ENCODE measurements around the gene TRH.

Gene TRH

GRCh38 chr3:129942296-129942695, 32.2 kb upstream of the TRH start:
- Histone ChIP-seq H2AFZ (ENCODE audit: low read length) (no peak overlapping the region), H3K79me2 (ENCODE audit: insufficient read depth, low read length) (no peaks in the 10 kb centered on the region), H3K27me3 (ENCODE audit: insufficient read depth, low read length) (peaks cover 8% of the 10 kb centered on the region; the same call in 1 of the 2 replicates), H3K4me1 (ENCODE audit: insufficient read depth, low read length, severe bottlenecking) (no peaks in the 10 kb centered on the region), H3K4me3 (ENCODE audit: low read depth, low read length, poor library complexity, severe bottlenecking) (no peak overlapping the region), H3F3A (ENCODE audit: insufficient read depth, low read length) (no peaks in the 10 kb centered on the region), H3K36me3 (ENCODE audit: insufficient read depth, low read length) (no peaks in the 10 kb centered on the region), H3K9me3 (ENCODE audit: low read length) (no peaks in the 10 kb centered on the region), H3K27ac (ENCODE audit: low read depth, low read length, poor library complexity, severe bottlenecking) (no peak overlapping the region), H3K4me2 (ENCODE audit: low read length) (no peak overlapping the region), H3K9me2 (ENCODE audit: low read depth, low read length) (no peaks in the 10 kb centered on the region), H4K20me1 (ENCODE audit: insufficient read depth, low read length) (no peaks in the 10 kb centered on the region), H3K9ac (ENCODE audit: low read length) (no peak overlapping the region)
- no peak for TF ChIP-seq EZH2 (IDR thresholded peaks at IDR 0.05; ENCODE audit: borderline replicate concordance, low read length)
- TF ChIP-seq, protein P1, sequence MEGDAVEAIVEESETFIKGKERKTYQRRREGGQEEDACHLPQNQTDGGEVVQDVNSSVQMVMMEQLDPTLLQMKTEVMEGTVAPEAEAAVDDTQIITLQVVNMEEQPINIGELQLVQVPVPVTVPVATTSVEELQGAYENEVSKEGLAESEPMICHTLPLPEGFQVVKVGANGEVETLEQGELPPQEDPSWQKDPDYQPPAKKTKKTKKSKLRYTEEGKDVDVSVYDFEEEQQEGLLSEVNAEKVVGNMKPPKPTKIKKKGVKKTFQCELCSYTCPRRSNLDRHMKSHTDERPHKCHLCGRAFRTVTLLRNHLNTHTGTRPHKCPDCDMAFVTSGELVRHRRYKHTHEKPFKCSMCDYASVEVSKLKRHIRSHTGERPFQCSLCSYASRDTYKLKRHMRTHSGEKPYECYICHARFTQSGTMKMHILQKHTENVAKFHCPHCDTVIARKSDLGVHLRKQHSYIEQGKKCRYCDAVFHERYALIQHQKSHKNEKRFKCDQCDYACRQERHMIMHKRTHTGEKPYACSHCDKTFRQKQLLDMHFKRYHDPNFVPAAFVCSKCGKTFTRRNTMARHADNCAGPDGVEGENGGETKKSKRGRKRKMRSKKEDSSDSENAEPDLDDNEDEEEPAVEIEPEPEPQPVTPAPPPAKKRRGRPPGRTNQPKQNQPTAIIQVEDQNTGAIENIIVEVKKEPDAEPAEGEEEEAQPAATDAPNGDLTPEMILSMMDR (IDR thresholded peaks at IDR 0.05; ENCODE audit: low read length): peak; percentile 95

- TF ChIP-seq EZH2 (IDR thresholded peaks at IDR 0.05; ENCODE audit: borderline replicate concordance, low read length): no peak
- TF ChIP-seq, protein P1 (IDR thresholded peaks at IDR 0.05; ENCODE audit: low read length): no peak
- Histone ChIP-seq H3K27me3 (ENCODE audit: insufficient read depth, low read length) (peaks cover 8% of the 10 kb centered on the region; the same call in 1 of the 2 replicates), H3F3A (ENCODE audit: insufficient read depth, low read length) (no peaks in the 10 kb centered on the region)
Observed at GRCh38 chr3:129943020-129943419, 31.5 kb upstream of the TRH start.

GRCh38 chr3:129944709-129945108, 29.8 kb upstream of the TRH start:
- H3K4me1 ChIP-seq (ENCODE audit: insufficient read depth, low read length, severe bottlenecking): no peaks in the 10 kb centered on the region
- no peaks in the 10 kb centered on the region for H4K20me1 ChIP-seq (ENCODE audit: insufficient read depth, low read length)
- H3F3A ChIP-seq (ENCODE audit: insufficient read depth, low read length): no peaks in the 10 kb centered on the region
- H3K9me3 ChIP-seq (ENCODE audit: low read length): no peaks in the 10 kb centered on the region
- peaks cover 8% of the 10 kb centered on the region; the same call in 1 of the 2 replicates for H3K27me3 ChIP-seq (ENCODE audit: insufficient read depth, low read length)
- no peaks in the 10 kb centered on the region for H3K79me2 ChIP-seq (ENCODE audit: insufficient read depth, low read length)
- no peaks in the 10 kb centered on the region for H3K36me3 ChIP-seq (ENCODE audit: insufficient read depth, low read length)
- H3K9ac ChIP-seq (ENCODE audit: low read length): no peak overlapping the region
- no peak overlapping the region for H3K4me2 ChIP-seq (ENCODE audit: low read length)
- no peaks in the 10 kb centered on the region for H3K9me2 ChIP-seq (ENCODE audit: low read depth, low read length)
- no peak overlapping the region for H3K27ac ChIP-seq (ENCODE audit: low read depth, low read length, poor library complexity, severe bottlenecking)
- no peak overlapping the region for H3K4me3 ChIP-seq (ENCODE audit: low read depth, low read length, poor library complexity, severe bottlenecking)
- H2AFZ ChIP-seq (ENCODE audit: low read length): no peak overlapping the region
- no peak for TF ChIP-seq EZH2 (IDR thresholded peaks at IDR 0.05; ENCODE audit: borderline replicate concordance, low read length)
- TF ChIP-seq, protein P1 (IDR thresholded peaks at IDR 0.05; ENCODE audit: low read length): no peak

More at GRCh38 chr3:129943020-129943419, 31.5 kb upstream of the TRH start:
- no peaks in the 10 kb centered on the region for H3K36me3 ChIP-seq (ENCODE audit: insufficient read depth, low read length)
- H3K9me3 ChIP-seq (ENCODE audit: low read length): no peaks in the 10 kb centered on the region
- H3K79me2 ChIP-seq (ENCODE audit: insufficient read depth, low read length): no peaks in the 10 kb centered on the region
- H3K27ac ChIP-seq (ENCODE audit: low read depth, low read length, poor library complexity, severe bottlenecking): no peak overlapping the region
- H3K9me2 ChIP-seq (ENCODE audit: low read depth, low read length): no peaks in the 10 kb centered on the region
- no peak overlapping the region for H2AFZ ChIP-seq (ENCODE audit: low read length)
- H3K4me2 ChIP-seq (ENCODE audit: low read length): no peak overlapping the region
- H3K4me1 ChIP-seq (ENCODE audit: insufficient read depth, low read length, severe bottlenecking): no peaks in the 10 kb centered on the region
- no peak overlapping the region for H3K4me3 ChIP-seq (ENCODE audit: low read depth, low read length, poor library complexity, severe bottlenecking)
- no peaks in the 10 kb centered on the region for H4K20me1 ChIP-seq (ENCODE audit: insufficient read depth, low read length)
- no peak overlapping the region for H3K9ac ChIP-seq (ENCODE audit: low read length)
